OCI-LY3 (cell line): Measurements from ENCODE around the gene TIRAP.

Experiments used
- H2AFZ ChIP-seq: fragments of 200-600, 300-600 bp; shearing (Covaris generic); 2 replicates; pipeline ENCODE4 v1.6.0; 2014; ENCODE audit warnings: antibody characterized with exemption, low read depth, low read length
- H3K27ac ChIP-seq: fragments of 200-600, 300-600 bp; sonication (generic); 2 replicates; pipeline ENCODE4 v1.5.1; 2014; ENCODE audit warnings: mild to moderate bottlenecking, low read length, moderate library complexity, mixed read lengths
- H3K27me3 ChIP-seq: fragments of 200-600, 300-600 bp; sonication (generic); 2 replicates; pipeline ENCODE4 v1.6.1; 2014; ENCODE audit warnings: low read depth, low read length, mixed read lengths
- H3K36me3 ChIP-seq: fragments of 200-600, 300-600 bp; sonication (generic); replicated peaks from 2 replicates; pipeline ENCODE3; 2014; ENCODE audit warnings: low read depth, low read length, mixed read lengths
- H3K4me1 ChIP-seq: fragments of 300-600, 200-600 bp; sonication (generic); 2 replicates; pipeline ENCODE4 v1.6.1; 2014; ENCODE audit warnings: low read length, mixed read lengths
- H3K4me2 ChIP-seq: fragments of 200-600, 300-600 bp; sonication (generic); 2 replicates; pipeline ENCODE4 v1.6.1; 2014; ENCODE audit warnings: low read length, mixed read lengths
- H3K4me3 ChIP-seq: fragments of 300-600, 200-600 bp; sonication (generic); 2 replicates; pipeline ENCODE4 v1.5.1; 2014; ENCODE audit warnings: antibody characterized with exemption, mild to moderate bottlenecking, low read length, moderate library complexity
- H3K79me2 ChIP-seq: fragments of 300-600, 200-600 bp; shearing (Covaris generic); 2 replicates; pipeline ENCODE4 v1.6.1; 2014; ENCODE audit warnings: mild to moderate bottlenecking, low read length, mixed read lengths
- H3K9ac ChIP-seq: fragments of 300-600, 200-600 bp; shearing (Covaris generic); 2 replicates; pipeline ENCODE4 v1.6.0; 2014; ENCODE audit warnings: mild to moderate bottlenecking, low read length, moderate library complexity
- H3K9me3 ChIP-seq: fragments of 200-600, 300-600 bp; shearing (Covaris generic); 2 replicates; pipeline ENCODE4 v1.6.1; 2014; ENCODE audit warnings: low read length, mixed read lengths; ENCODE audit not compliant: insufficient read depth
- H4K20me1 ChIP-seq: fragments of 200-600, 300-600 bp; sonication (generic); 2 replicates; pipeline ENCODE4 v1.6.1; 2016; ENCODE audit warnings: low read length, mixed read lengths; ENCODE audit not compliant: insufficient read depth
- EZH2phosphoT487 ChIP-seq: fragments of 200-600 bp; shearing (Covaris generic); IDR thresholded peaks from 2 replicates; pipeline ENCODE4 v1.6.1; 2018; ENCODE audit warnings: antibody characterized with exemption, mixed run types, low read depth
- TF ChIP-seq, protein P1 (sequence below): fragments of 200-600, 300-600 bp; sonication (generic); IDR thresholded peaks from 2 replicates; pipeline ENCODE4 v1.5.1; 2014; ENCODE audit warnings: antibody characterized with exemption, low read length, low read depth

Gene TIRAP

DNA sequence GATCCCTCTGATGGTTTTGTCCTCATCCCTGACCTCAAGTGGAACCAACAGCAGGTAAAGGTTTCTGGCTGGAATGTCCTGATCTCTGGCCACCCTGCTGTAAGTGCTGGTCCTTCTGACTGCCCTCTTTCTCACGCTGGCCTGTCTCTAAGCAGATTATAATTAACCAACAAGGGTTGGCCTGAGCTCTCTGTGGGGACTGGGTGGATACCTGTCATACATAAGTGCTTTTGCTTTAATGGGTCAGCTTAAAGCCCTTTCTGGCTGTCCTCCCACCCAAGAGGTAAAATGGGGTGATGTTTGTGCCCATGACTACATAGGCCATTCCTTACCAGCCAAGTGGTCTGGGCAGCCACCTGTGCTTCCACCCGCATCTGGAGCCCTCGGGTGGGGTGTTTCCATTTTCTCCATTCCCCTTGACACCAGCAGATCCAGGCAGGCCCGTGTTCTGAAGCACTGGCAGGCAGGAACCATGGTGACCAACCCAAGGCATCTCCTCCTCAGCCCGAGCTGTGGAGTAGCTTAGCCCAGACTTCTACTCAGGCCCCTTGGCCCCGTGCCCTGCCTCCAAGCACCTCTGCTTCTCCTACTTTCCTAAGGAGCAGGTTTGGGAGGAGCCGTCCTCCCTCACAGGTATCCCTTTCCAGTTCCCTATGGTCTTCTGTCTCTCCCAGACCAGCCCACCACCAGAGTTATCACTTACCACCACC, 55.6 kb downstream of the TIRAP start:
- no peaks in the 10 kb centered on the region for H4K20me1 ChIP-seq
- peak overlapping the region; percentile 65 for H3K4me3 ChIP-seq
- H2AFZ ChIP-seq = no peak overlapping the region
- H3K9me3 ChIP-seq = no peaks in the 10 kb centered on the region
- H3K79me2 ChIP-seq = peaks cover 27% of the 10 kb centered on the region
- H3K27me3 ChIP-seq = no peaks in the 10 kb centered on the region
- peak overlapping the region; percentile 82 for H3K9ac ChIP-seq
- peaks cover 56% of the 10 kb centered on the region for H3K4me1 ChIP-seq
- H3K27ac ChIP-seq = peak overlapping the region; percentile 95
- TF ChIP-seq, protein P1, sequence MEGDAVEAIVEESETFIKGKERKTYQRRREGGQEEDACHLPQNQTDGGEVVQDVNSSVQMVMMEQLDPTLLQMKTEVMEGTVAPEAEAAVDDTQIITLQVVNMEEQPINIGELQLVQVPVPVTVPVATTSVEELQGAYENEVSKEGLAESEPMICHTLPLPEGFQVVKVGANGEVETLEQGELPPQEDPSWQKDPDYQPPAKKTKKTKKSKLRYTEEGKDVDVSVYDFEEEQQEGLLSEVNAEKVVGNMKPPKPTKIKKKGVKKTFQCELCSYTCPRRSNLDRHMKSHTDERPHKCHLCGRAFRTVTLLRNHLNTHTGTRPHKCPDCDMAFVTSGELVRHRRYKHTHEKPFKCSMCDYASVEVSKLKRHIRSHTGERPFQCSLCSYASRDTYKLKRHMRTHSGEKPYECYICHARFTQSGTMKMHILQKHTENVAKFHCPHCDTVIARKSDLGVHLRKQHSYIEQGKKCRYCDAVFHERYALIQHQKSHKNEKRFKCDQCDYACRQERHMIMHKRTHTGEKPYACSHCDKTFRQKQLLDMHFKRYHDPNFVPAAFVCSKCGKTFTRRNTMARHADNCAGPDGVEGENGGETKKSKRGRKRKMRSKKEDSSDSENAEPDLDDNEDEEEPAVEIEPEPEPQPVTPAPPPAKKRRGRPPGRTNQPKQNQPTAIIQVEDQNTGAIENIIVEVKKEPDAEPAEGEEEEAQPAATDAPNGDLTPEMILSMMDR = no peak
- TF ChIP-seq EZH2phosphoT487 = no peak
- H3K4me2 ChIP-seq = peak overlapping the region; percentile 89
- peaks cover 51% of the 10 kb centered on the region for H3K36me3 ChIP-seq

DNA sequence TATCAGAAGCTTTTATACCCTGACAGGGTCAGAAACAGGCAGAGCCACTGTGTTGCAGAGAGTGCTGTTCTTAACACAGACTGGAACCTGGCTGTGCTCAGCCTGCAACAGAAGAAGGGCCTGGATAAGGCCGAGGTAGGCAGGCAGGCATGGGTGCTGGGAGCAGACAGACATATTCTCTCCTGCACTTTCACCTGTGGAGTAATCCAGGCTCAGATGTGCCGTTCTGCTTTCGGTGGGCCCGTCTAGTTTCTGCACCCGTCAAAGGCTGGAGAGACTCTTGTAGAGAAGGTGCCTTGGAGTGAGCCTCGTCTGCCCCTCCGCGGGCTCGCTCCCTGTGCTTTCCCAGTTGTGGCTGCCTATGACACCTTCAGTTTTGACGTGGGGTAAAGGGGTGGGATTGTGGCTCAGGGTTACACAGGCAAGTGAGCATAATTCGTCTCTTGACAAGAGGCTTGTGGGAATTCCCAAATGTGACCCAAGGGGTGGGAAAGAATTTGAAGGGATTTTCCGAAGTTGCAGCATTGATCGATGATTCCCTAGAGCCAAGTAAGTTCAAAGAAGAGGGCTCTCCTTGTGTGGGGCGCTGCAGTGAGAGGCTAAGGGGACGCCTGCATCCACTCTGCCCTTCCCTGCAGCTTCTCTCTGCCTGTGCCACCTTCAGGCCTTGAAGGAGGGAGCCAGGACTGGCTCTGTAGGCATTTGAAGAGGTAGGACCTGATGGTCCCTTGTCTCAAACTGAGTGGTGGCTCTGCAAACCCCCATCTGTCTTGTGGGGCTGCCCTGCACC, 56.4 kb downstream of the TIRAP start:
- Histone ChIP-seq H3K79me2 (peaks cover 27% of the 10 kb centered on the region), H3K27me3 (no peaks in the 10 kb centered on the region), H3K4me3 (peak overlapping the region; percentile 65; the same call in 1 of the 2 replicates), H4K20me1 (no peaks in the 10 kb centered on the region), H3K27ac (peak overlapping the region; percentile 95), H2AFZ (no peak overlapping the region), H3K4me2 (peak overlapping the region; percentile 89), H3K9me3 (no peaks in the 10 kb centered on the region), H3K4me1 (peaks cover 56% of the 10 kb centered on the region), H3K36me3 (peaks cover 59% of the 10 kb centered on the region), H3K9ac (peak overlapping the region; percentile 82; the same call in 1 of the 2 replicates)
- TF ChIP-seq EZH2phosphoT487 = no peak
- TF ChIP-seq, protein P1 = no peak

DNA sequence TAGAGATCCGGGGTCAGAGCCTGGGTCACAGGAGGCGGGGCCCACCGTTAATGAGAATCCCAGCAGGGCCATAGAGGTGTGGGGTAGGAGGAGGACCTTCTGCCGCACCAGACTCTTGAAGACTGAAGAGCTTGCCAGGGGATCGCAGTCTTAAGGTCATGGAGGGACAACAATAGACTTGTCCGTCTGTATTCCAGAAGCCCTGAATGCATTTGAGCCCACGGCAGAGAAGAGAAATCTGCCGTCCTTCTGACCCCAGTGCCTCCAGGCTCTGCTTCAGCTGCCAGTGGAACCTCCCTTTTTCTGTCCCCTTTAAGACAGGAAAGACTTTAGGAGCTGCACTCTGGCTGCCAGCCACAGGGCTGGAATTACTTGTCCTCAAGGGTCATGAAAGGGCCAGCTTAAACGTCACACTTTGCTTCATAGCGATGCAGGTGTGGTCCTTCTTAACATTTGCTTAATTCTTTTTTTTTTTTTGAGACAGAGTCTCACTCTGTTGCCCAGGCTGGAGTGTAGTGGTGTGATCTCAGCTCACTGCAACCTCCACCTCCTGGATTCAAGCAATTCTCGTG, 57.1 kb downstream of the TIRAP start:
- Histone ChIP-seq H3K4me3 (no peak overlapping the region), H3K4me1 (peaks cover 56% of the 10 kb centered on the region), H2AFZ (no peak overlapping the region), H4K20me1 (no peaks in the 10 kb centered on the region), H3K27ac (no peak overlapping the region), H3K4me2 (no peak overlapping the region), H3K36me3 (peaks cover 62% of the 10 kb centered on the region), H3K9ac (no peak overlapping the region), H3K79me2 (peaks cover 27% of the 10 kb centered on the region), H3K9me3 (no peaks in the 10 kb centered on the region), H3K27me3 (no peaks in the 10 kb centered on the region)
- no peak for TF ChIP-seq EZH2phosphoT487
- TF ChIP-seq, protein P1 = no peak
